A549 (cell line): Measurements from ENCODE around the gene CCL1. TPM values are rescaled to one million over a fixed set of nuclear protein-coding genes. Genes with fewer than 3 reads are reported as not detected.

ENCODE experiments used
- ATAC-seq, 2 experiments: fragments of 200-7000 bp in 1 of 2; fragments of >200 bp in 1 of 2; cut with Nextera tagmentation in 1 of 2; cut with Tn5 transposase in 1 of 2; 3 replicates each; pipeline versions ENCODE4 v1.8.0 to v1.9.1; 2018 to 2020; ENCODE audit warnings: mild to moderate bottlenecking in 1 of 2, moderate library complexity in 1 of 2
- CTCF ChIA-PET: fragments of 300-600 bp; sonication (Branson Sonifier 250); formaldehyde crosslinking; extraction: SDS; loops from one replicate; lab custom pipeline; 2021; ENCODE audit warnings: antibody characterized with exemption, inconsistent platforms; lab: Yijun Ruan, JAX
- POLR2A ChIA-PET: fragments of 350-600 bp; formaldehyde crosslinking; extraction: SDS; loops from one replicate; lab custom pipeline; 2021; ENCODE audit warnings: antibody characterized with exemption, inconsistent platforms; lab: Yijun Ruan, JAX
- DNase-seq, 2 experiments: peaks; one replicate each; pipeline versions ENCODE4 v3.0.0 to v3.0.0-alpha.2; 2011 to 2016; ENCODE audit warnings: low read depth in 1 of 2, low spot score in 1 of 2
- FAIRE-seq: peaks from 2 replicates; lab custom pipeline; 2011; peaks lifted over from hg19 to GRCh38; lab: Jason Lieb, UNC
- H3K27ac ChIP-seq, 2 experiments: fragments of >200 bp; sonication (Bioruptor Twin); formaldehyde crosslinking; 3 replicates each; pipeline ENCODE4 v1.5.1; 2016 to 2017
- H3K4me1 ChIP-seq: fragments of >200 bp; sonication (Bioruptor Twin); formaldehyde crosslinking; 3 replicates; pipeline ENCODE4 v1.6.1; 2016
- H3K4me2 ChIP-seq: fragments of >200 bp; sonication (Bioruptor Twin); formaldehyde crosslinking; 3 replicates; pipeline ENCODE4 v1.6.1; 2016
- H3K4me3 ChIP-seq: fragments of >200 bp; sonication (Bioruptor Twin); formaldehyde crosslinking; 3 replicates; pipeline ENCODE4 v1.5.1; 2016
- H3K9me3 ChIP-seq: fragments of >200 bp; sonication (Bioruptor Twin); formaldehyde crosslinking; 3 replicates; pipeline ENCODE4 v1.6.1; 2016
- CBX2 ChIP-seq: fragments of 200-600 bp; sonication (generic); IDR thresholded peaks from 2 replicates; pipeline ENCODE4 v1.6.1; 2016; ENCODE audit warnings: low read depth, mild to moderate bottlenecking, borderline replicate concordance
- CBX8 ChIP-seq: fragments of 200-600 bp; sonication (generic); IDR thresholded peaks from 2 replicates; pipeline ENCODE4 v1.6.1; 2016
- CEBPB ChIP-seq, 2 experiments: fragments of >200 bp in 1 of 2; sonication (Bioruptor Twin) in 1 of 2; formaldehyde crosslinking in 1 of 2; IDR thresholded peaks; 2 replicates each; pipeline ENCODE4 v1.6.1; 2012 to 2016
- CHD4 ChIP-seq: fragments of 200-600 bp; sonication (generic); IDR thresholded peaks from 2 replicates; pipeline ENCODE4 v1.6.1; 2016; ENCODE audit warnings: antibody characterized with exemption, mild to moderate bottlenecking, borderline replicate concordance
- ELK1 ChIP-seq: fragments of 150-350 bp; IDR thresholded peaks from 2 replicates; pipeline ENCODE4 v1.6.1; 2014; ENCODE audit warnings: low read depth, mild to moderate bottlenecking, low read length
- ESRRA ChIP-seq: fragments of 150-350 bp; IDR thresholded peaks from 2 replicates; pipeline ENCODE4 v1.6.1; 2014; ENCODE audit warnings: mild to moderate bottlenecking, low read length, borderline replicate concordance
- HES2 ChIP-seq: fragments of >200 bp; sonication (Bioruptor Twin); formaldehyde crosslinking; IDR thresholded peaks from 2 replicates; pipeline ENCODE4 v1.6.1; 2016
- JUN ChIP-seq, 2 experiments: fragments of >200 bp; sonication (Bioruptor Twin); formaldehyde crosslinking; IDR thresholded peaks; 2 replicates in 1 of 2; 3 replicates in 1 of 2; pipeline ENCODE4 v1.6.1; 2016 to 2017
- JUNB ChIP-seq: fragments of >200 bp; sonication (Bioruptor Twin); formaldehyde crosslinking; IDR thresholded peaks from 2 replicates; pipeline ENCODE4 v1.6.1; 2016
- KDM5A ChIP-seq: fragments of 200-600 bp; sonication (generic); IDR thresholded peaks from 2 replicates; pipeline ENCODE4 v1.6.1; 2016; ENCODE audit warnings: antibody characterized with exemption, mild to moderate bottlenecking
- MYC ChIP-seq: IDR thresholded peaks from 2 replicates; pipeline ENCODE4 v1.6.1; 2012; ENCODE audit warnings: mild to moderate bottlenecking, inconsistent platforms, low read length, improper control_type of control experiment, borderline replicate concordance
- NPAS2 ChIP-seq: fragments of 250-450 bp; sonication (Bioruptor Pico); IDR thresholded peaks from 2 replicates; pipeline ENCODE4 v1.8.0; 2022; ENCODE audit warnings: mild to moderate bottlenecking, moderate library complexity, borderline replicate concordance
- NR3C1 ChIP-seq: fragments of >200 bp; sonication (Bioruptor Twin); formaldehyde crosslinking; IDR thresholded peaks from 3 replicates; pipeline ENCODE4 v1.6.1; 2017
- POLR2A ChIP-seq: IDR thresholded peaks from 2 replicates; pipeline ENCODE4 v1.6.1; 2012; ENCODE audit warnings: mild to moderate bottlenecking, low read length
- RNF2 ChIP-seq: fragments of 200-600 bp; sonication (generic); IDR thresholded peaks from 2 replicates; pipeline ENCODE4 v1.6.1; 2016; ENCODE audit warnings: low read depth, mild to moderate bottlenecking, antibody characterized with exemption, moderate library complexity, borderline replicate concordance
- SMC3 ChIP-seq: fragments of >200 bp; sonication (Bioruptor Twin); formaldehyde crosslinking; IDR thresholded peaks from 3 replicates; pipeline ENCODE4 v1.6.1; 2018; ENCODE audit warnings: inconsistent platforms
- SREBF2 ChIP-seq: fragments of 450-650 bp; IDR thresholded peaks from 2 replicates; pipeline ENCODE4 v1.6.1; 2014; ENCODE audit warnings: mild to moderate bottlenecking, moderate library complexity
- TFCP2L1 ChIP-seq: fragments of 250-450 bp; sonication (Bioruptor Pico); IDR thresholded peaks from 2 replicates; pipeline ENCODE4 v1.5.0; 2021; ENCODE audit warnings: mild to moderate bottlenecking
- TP53 ChIP-seq: fragments of 250-450 bp; sonication (Bioruptor Pico); IDR thresholded peaks from 2 replicates; pipeline ENCODE4 v1.5.0; 2021; ENCODE audit warnings: mild to moderate bottlenecking, moderate library complexity
- USF2 ChIP-seq: fragments of 450-650 bp; IDR thresholded peaks from 2 replicates; pipeline ENCODE4 v1.6.1; 2014; ENCODE audit warnings: antibody characterized with exemption
- ZFP36 ChIP-seq: fragments of 450-650 bp; IDR thresholded peaks from 2 replicates; pipeline ENCODE4 v1.6.1; 2014; ENCODE audit warnings: borderline replicate concordance; ENCODE audit not compliant: partially characterized antibody
- ZNF302 ChIP-seq: fragments of 250-450 bp; sonication (Bioruptor Pico); IDR thresholded peaks from 2 replicates; pipeline ENCODE4 v1.9.0; 2021; ENCODE audit warnings: inconsistent platforms, mild to moderate bottlenecking, moderate library complexity
- ZSCAN20 ChIP-seq: fragments of 250-450 bp; sonication (Bioruptor Pico); IDR thresholded peaks from 2 replicates; pipeline ENCODE4 v1.8.0; 2022; ENCODE audit warnings: mild to moderate bottlenecking, moderate library complexity
- WGBS: methylation state at CpG from one replicate; pipeline ENCODE4 v1.1.6; 2017; ENCODE audit errors: missing lambda C conversion rate; 5-methylcytosine and 5-hydroxymethylcytosine counted together
- polyA plus RNA-seq, 4 experiments: library from polyadenylated mRNA; depleted of rRNA in 3 of 4; stranded (reverse); fragments of >200 nt; fragmentation: RNase III in 1 of 4; extraction: RNeasy Plus Mini Kit Qiagen cat#74134 plus additional on column Dnase treatment in 1 of 4; gene quantifications; 2 replicates in 3 of 4; 3 replicates in 1 of 4; pipeline ENCODE4 v1.2.3, GENCODE V29; 2011 to 2017

CCL1 gene
- polyA plus RNA-seq, 2 of the 4 experiments (the other 2 are of a cell fraction) = not detected

GRCh38 chr17:34375426-34375997, 12.5 kb upstream of the CCL1 start:
- H3K9me3 ChIP-seq = no peaks in the 10 kb centered on the region
- no peak overlapping the region for H3K27ac ChIP-seq
- ChIA-PET POLR2A (no interaction called here), CTCF (interaction anchor here (0.6 to 10.0 kb wide), 4 partner anchors 14 to 766 kb away, joined by 3 to 88 read pairs (median 4); partner anchors contain the start of gene CCL1)
- ATAC-seq (no peak), DNase-seq (no peak), FAIRE-seq (no peak)
- H3K4me1 ChIP-seq = no peaks in the 10 kb centered on the region
- TF ChIP-seq TP53 (no peak), RNF2 (no peak), KDM5A (no peak), MYC (no peak), CBX8 (no peak), ELK1 (no peak), USF2 (no peak), POLR2A (no peak), CHD4 (no peak), SMC3 (no peak), CEBPB (IDR thresholded peaks at IDR 0.05) (no peak), TFCP2L1 (CRISPR knock-in tag) (no peak), CBX2 (no peak), SREBF2 (no peak), ZSCAN20 (CRISPR knock-in tag) (no peak), NPAS2 (CRISPR knock-in tag) (no peak), ZNF302 (CRISPR knock-in tag) (no peak), ZFP36 (no peak)
- 65% methylated on average over 11 of the region's 11 CpGs for WGBS
- H3K4me2 ChIP-seq = no peak overlapping the region
- no peak overlapping the region for H3K4me3 ChIP-seq

GRCh38 chr17:34374457-34374856, 11.4 kb upstream of the CCL1 start:
- H3K4me1 ChIP-seq = no peaks in the 10 kb centered on the region
- POLR2A ChIA-PET = no interaction called here
- WGBS = 53% methylated on average over 5 of the region's 5 CpGs
- H3K9me3 ChIP-seq = no peaks in the 10 kb centered on the region
- FAIRE-seq (no peak), DNase-seq (no peak)
- H3K27ac ChIP-seq = no peak overlapping the region
- no peak for TF ChIP-seq ESRRA
- no peak for TF ChIP-seq NPAS2 (CRISPR knock-in tag)
- no peak for TF ChIP-seq NR3C1
- TF ChIP-seq JUNB = no peak
- no peak for TF ChIP-seq JUN (IDR thresholded peaks at IDR 0.05)
- no peak for TF ChIP-seq HES2
- no peak for TF ChIP-seq CBX8
- TF ChIP-seq, all 56 proteins: peak for 0
- CTCF ChIA-PET = interaction anchor here (1.1 to 10.0 kb wide), 2 partner anchors 13 to 203 kb away, joined by 5 to 88 read pairs; partner anchors contain the start of gene CCL1
- Histone ChIP-seq H3K4me2 (no peak overlapping the region), H3K4me3 (no peak overlapping the region)
- ATAC-seq = no peak
